ENCODE data around the gene GNG12.
"Not testable (repeated sequence)": the region's sequence is repeated elsewhere in the genome, so short reads cannot be mapped to it uniquely, and the experiment has no call there.

The GNG12 gene

GRCh38 chr1:67733681-67734322 is 99.5 kb downstream of the GNG12 start:
- no peak for DNase-seq (ENCODE audit: low read depth)

- DNase-seq (ENCODE audit: low read depth) = no peak
Measured at GRCh38 chr1:67732750-67733151, 100.5 kb downstream of the GNG12 start.

GRCh38 chr1:67731322-67731721 is 101.9 kb downstream of the GNG12 start:
- DNase-seq (ENCODE audit: low read depth) = no peak

GRCh38 chr1:67730312-67730711 is 103.0 kb downstream of the GNG12 start:
- not testable (repeated sequence) for DNase-seq (ENCODE audit: low read depth)

- DNase-seq (ENCODE audit: low read depth) = no peak
Measured at GRCh38 chr1:67729872-67730271, 103.4 kb downstream of the GNG12 start.

- peak; percentile 77 for DNase-seq (ENCODE audit: low read depth)
Measured at GRCh38 chr1:67726224-67726623, 107.0 kb downstream of the GNG12 start.

GRCh38 chr1:67724928-67725560 is 108.2 kb downstream of the GNG12 start:
- no peak for DNase-seq (ENCODE audit: low read depth)

- peak; percentile 65 for DNase-seq (ENCODE audit: low read depth)
Measured at GRCh38 chr1:67723620-67724019, 109.6 kb downstream of the GNG12 start.

- DNase-seq (ENCODE audit: low read depth) = no peak
Measured at GRCh38 chr1:67723126-67723525, 110.1 kb downstream of the GNG12 start.

GRCh38 chr1:67722292-67722944 is 110.8 kb downstream of the GNG12 start:
- DNase-seq (ENCODE audit: low read depth) = no peak

GRCh38 chr1:67721650-67722291 is 111.5 kb downstream of the GNG12 start:
- DNase-seq (ENCODE audit: low read depth) = no peak

GRCh38 chr1:67721112-67721511 is 112.2 kb downstream of the GNG12 start:
- no peak for DNase-seq (ENCODE audit: low read depth)

- no peak for DNase-seq (ENCODE audit: low read depth)
Measured at GRCh38 chr1:67719329-67720196, 113.7 kb downstream of the GNG12 start.

- DNase-seq (ENCODE audit: low read depth) = no peak
Measured at GRCh38 chr1:67717876-67718275, 115.4 kb downstream of the GNG12 start.

GRCh38 chr1:67716800-67717199 is 116.5 kb downstream of the GNG12 start:
- DNase-seq (ENCODE audit: low read depth) = no peak

GRCh38 chr1:67715819-67716218 is 117.4 kb downstream of the GNG12 start:
- no peak for DNase-seq (ENCODE audit: low read depth)

- DNase-seq (ENCODE audit: low read depth) = peak; percentile 80
Measured at GRCh38 chr1:67713057-67713846, 120.0 kb downstream of the GNG12 start.

GRCh38 chr1:67711855-67712212 is 121.4 kb downstream of the GNG12 start:
- DNase-seq (ENCODE audit: low read depth) = no peak

GRCh38 chr1:67711158-67711854 is 122.0 kb downstream of the GNG12 start:
- no peak for DNase-seq (ENCODE audit: low read depth)

- DNase-seq (ENCODE audit: low read depth) = no peak
Measured at GRCh38 chr1:67710417-67710816, 122.8 kb downstream of the GNG12 start.

- no peak for DNase-seq (ENCODE audit: low read depth)
Measured at GRCh38 chr1:67708606-67709005, 124.7 kb downstream of the GNG12 start.
